Lung (tissue), 12 donors: ENCODE data around the gene CMIP. TPM values are rescaled to one million over a fixed set of nuclear protein-coding genes. Genes with fewer than 3 reads are reported as not detected.

Experiments used
- ATAC-seq: fragments of 200-7000 bp; cut with Tn5 transposase; one replicate; pipeline ENCODE4 v1.9.1; 2020; ENCODE audit warnings: moderate number of reproducible peaks; ENCODE audit not compliant: insufficient read depth, low FRiP score
- DNase-seq, 3 donors: peaks; one replicate each; pipeline ENCODE4 v3.0.0-alpha.2; 2013 to 2017
- H3K27ac ChIP-seq, 2 donors: one replicate each; pipeline ENCODE4 v1.5.1; 2013; ENCODE audit warnings: mild to moderate bottlenecking in 2 of 2, moderate library complexity in 2 of 2, control low read depth in 1 of 2, inconsistent platforms in 1 of 2, low read depth in 1 of 2, low read length in 1 of 2
- H3K27me3 ChIP-seq, 3 donors: one replicate each; pipeline ENCODE4 v1.5.1; 2013; ENCODE audit warnings: low read length in 2 of 3; ENCODE audit not compliant: control insufficient read depth in 3 of 3, insufficient read depth in 3 of 3
- H3K36me3 ChIP-seq, 4 donors: one replicate each; pipeline ENCODE4 v1.5.1; 2013; ENCODE audit warnings: low read length in 4 of 4, mild to moderate bottlenecking in 1 of 4, moderate library complexity in 1 of 4; ENCODE audit not compliant: control insufficient read depth in 4 of 4, insufficient read depth in 4 of 4
- H3K4me1 ChIP-seq, 5 donors: one replicate each; pipeline ENCODE4 v1.5.1; 2013; ENCODE audit warnings: low read length in 5 of 5, mild to moderate bottlenecking in 2 of 5, moderate library complexity in 1 of 5; ENCODE audit not compliant: control insufficient read depth in 5 of 5, insufficient read depth in 5 of 5
- H3K4me3 ChIP-seq: one replicate; pipeline ENCODE4 v1.5.1; 2013; ENCODE audit warnings: mild to moderate bottlenecking, control low read depth, moderate library complexity
- H3K9ac ChIP-seq, 2 donors: one replicate each; pipeline ENCODE4 v1.5.1; 2013; ENCODE audit warnings: low read length in 2 of 2, control low read depth in 1 of 2; ENCODE audit not compliant: insufficient read depth in 1 of 2
- H3K9me3 ChIP-seq, 4 donors: one replicate each; pipeline ENCODE4 v1.5.1; 2013; ENCODE audit warnings: low read length in 3 of 4, mild to moderate bottlenecking in 1 of 4, moderate library complexity in 1 of 4; ENCODE audit not compliant: control insufficient read depth in 4 of 4, insufficient read depth in 3 of 4
- WGBS, 2 donors: extraction: QIAGEN DNeasy Blood & Tissue Kit; methylation state at CpG; one replicate each; pipeline ENCODE4 v1.1.7; 2013; 5-methylcytosine and 5-hydroxymethylcytosine counted together
- polyA plus RNA-seq, 2 donors: library from polyadenylated mRNA; stranded (reverse); fragments of 200-250 nt; gene quantifications; one replicate each; pipeline ENCODE4 v1.2.1, GENCODE V29; 2013
- total RNA-seq, 2 donors: library from RNA; depleted of rRNA in 1 of 2; stranded (reverse); fragments of >200 nt in 1 of 2; gene quantifications; one replicate each; pipeline ENCODE4 v1.2.1, GENCODE V29; 2014 to 2021
- TF ChIP-seq, protein P1 (sequence below): IDR thresholded peaks from 2 replicates; pipeline ENCODE4 v1.5.1; 2012; ENCODE audit warnings: mild to moderate bottlenecking; ENCODE audit errors: control extremely low read depth, extremely low read depth
- donor health status: control.
- donor health status: control.
- donor health status: Bipolar disorder and iron deficiency.
- donor health status: healthy.
- donor health status: DM: yes; HTN: yes; CAD: no.

CMIP gene
- total and polyA plus RNA-seq, 4 donors: 11.8 to 80.5 (median 48.6) TPM

DNA sequence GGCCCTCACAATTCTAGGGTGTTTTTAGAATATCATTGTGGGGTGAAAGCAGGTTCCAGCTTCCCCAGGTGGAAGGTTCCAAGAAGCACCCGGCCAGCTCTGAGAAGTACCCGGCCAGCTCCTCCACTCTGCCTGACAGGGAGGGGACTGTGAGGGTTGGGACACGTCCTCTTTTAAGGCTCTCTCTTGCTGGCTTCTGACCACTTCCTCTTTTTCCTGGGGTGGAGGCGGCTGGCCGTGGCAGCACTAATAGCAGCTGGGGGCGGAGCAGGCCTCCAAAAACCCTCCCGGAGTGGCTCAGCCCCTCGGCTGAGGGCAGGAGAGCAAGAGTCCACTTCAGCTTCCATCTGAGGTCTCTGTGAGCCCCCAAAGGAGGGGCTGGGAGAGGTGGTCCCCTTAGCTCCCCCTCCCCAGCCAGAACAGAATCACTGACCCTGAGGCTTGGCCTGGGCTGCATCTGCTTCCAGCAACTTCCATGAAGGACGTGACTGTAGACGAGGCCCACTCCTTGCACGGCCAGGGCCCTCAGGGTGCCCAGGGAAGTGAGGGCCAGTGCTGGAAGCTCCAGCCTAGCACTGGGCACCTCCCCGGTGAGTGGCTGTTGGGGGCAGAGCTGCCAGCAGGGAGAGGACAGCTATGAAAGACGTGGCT is 307.7 kb downstream of the CMIP start:
- ATAC-seq (peak; percentile 80), DNase-seq (peak in 2 of 3 donors; percentile 22 to 37)
- TF ChIP-seq, protein P1, sequence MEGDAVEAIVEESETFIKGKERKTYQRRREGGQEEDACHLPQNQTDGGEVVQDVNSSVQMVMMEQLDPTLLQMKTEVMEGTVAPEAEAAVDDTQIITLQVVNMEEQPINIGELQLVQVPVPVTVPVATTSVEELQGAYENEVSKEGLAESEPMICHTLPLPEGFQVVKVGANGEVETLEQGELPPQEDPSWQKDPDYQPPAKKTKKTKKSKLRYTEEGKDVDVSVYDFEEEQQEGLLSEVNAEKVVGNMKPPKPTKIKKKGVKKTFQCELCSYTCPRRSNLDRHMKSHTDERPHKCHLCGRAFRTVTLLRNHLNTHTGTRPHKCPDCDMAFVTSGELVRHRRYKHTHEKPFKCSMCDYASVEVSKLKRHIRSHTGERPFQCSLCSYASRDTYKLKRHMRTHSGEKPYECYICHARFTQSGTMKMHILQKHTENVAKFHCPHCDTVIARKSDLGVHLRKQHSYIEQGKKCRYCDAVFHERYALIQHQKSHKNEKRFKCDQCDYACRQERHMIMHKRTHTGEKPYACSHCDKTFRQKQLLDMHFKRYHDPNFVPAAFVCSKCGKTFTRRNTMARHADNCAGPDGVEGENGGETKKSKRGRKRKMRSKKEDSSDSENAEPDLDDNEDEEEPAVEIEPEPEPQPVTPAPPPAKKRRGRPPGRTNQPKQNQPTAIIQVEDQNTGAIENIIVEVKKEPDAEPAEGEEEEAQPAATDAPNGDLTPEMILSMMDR: no peak
- no peak overlapping the region for H3K9ac ChIP-seq
- H3K27me3 ChIP-seq: peaks cover 0 to 2% (median 0%) of the 10 kb centered on the region in 3 donors
- H3K36me3 ChIP-seq: no peaks in the 10 kb centered on the region
- H3K4me3 ChIP-seq: no peak overlapping the region
- peak overlapping the region in 1 of 2 donors; percentile 63 for H3K27ac ChIP-seq
- 18 to 31% methylated on average over 13 of the region's 13 CpGs for WGBS, 2 donors
- H3K9me3 ChIP-seq: no peaks in the 10 kb centered on the region
- H3K4me1 ChIP-seq: peaks cover 0 to 11% (median 0%) of the 10 kb centered on the region in 5 donors

DNA sequence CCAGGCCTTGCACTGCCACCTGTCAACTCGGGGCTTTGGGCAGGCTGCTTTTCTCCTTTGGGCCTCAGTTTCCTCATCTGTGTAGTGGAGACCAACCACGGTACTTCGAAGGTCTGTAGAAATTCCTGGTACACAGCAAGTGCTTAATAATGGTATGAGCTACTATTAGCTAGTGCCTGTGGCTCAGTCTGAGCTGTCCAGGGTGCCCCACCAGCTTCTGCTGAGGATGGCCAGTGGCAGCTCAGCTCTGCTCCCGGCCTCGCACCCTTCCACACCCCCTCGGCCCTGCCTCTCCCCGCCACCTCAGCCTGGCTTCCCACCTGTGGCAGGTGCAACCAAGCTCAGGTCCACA is 308.2 kb downstream of the CMIP start:
- TF ChIP-seq, protein P1: no peak
- peaks cover 0 to 11% (median 0%) of the 10 kb centered on the region in 5 donors for H3K4me1 ChIP-seq
- WGBS, 2 donors: 80 to 94% methylated on average over 7 of the region's 7 CpGs
- ATAC-seq: no peak
- H3K9ac ChIP-seq: no peak overlapping the region
- no peaks in the 10 kb centered on the region for H3K36me3 ChIP-seq
- H3K27me3 ChIP-seq: peaks cover 0 to 2% (median 0%) of the 10 kb centered on the region in 3 donors
- no peaks in the 10 kb centered on the region for H3K9me3 ChIP-seq
- H3K4me3 ChIP-seq: no peak overlapping the region
- DNase-seq: no peak
- peak overlapping the region in 1 of 2 donors; percentile 63 for H3K27ac ChIP-seq

DNA sequence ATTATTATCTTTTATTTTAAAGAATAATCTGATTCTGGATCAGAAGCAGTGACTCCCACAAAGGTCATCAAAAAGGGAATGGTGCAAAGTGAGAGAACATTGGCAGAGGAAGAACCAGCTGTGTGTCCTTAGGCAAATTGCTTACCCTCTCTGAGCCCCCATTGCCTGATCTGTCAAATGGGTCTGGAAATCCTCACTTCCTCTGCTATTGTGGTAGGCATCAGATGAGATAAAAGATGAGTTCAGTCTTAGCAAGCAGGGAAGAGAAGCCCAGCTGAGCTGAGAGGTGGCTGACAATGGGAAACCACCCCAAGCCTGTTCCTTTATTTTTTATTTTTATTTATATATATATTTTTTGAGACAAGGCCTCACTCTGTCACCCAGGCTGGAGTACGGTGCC is 310.2 kb downstream of the CMIP start:
- Histone ChIP-seq H3K36me3 (no peaks in the 10 kb centered on the region), H3K4me3 (no peak overlapping the region), H3K27me3 (no peaks in the 10 kb centered on the region), H3K27ac (no peak overlapping the region), H3K9ac (no peak overlapping the region), H3K9me3 (no peaks in the 10 kb centered on the region), H3K4me1 (peaks cover 0 to 11% (median 0%) of the 10 kb centered on the region in 5 donors)
- ATAC-seq (no peak), DNase-seq (no peak)
- WGBS, 2 donors: 87 to 100% methylated on average over 1 of the region's 1 CpG
- TF ChIP-seq, protein P1: no peak
